T47D (cell line): ENCODE data around the gene P2RX7.
"Not testable (repeated sequence)": the region's sequence is repeated elsewhere in the genome, so short reads cannot be mapped to it uniquely, and the experiment has no call there.

Experiments used
- DNase-seq, 2 experiments: peaks; one replicate each; pipeline versions ENCODE4 v3.0.0 to v3.0.0-alpha.2; 2011 to 2012; ENCODE audit warnings: low read depth in 1 of 2, low spot score in 1 of 2
- JUND ChIP-seq: IDR thresholded peaks from 2 replicates; pipeline ENCODE4 v1.6.1; 2012; ENCODE audit warnings: low read depth
- in situ Hi-C: cut with HindIII; loops from 2 replicates; pipeline ENCODE4 v1.10.0; 2016; ENCODE audit warnings: low sequenced_read_pairs, low pct_unique_long_range_greater_than_20kb

Gene P2RX7

GRCh38 chr12:121159467-121160307 lies 27.0 kb downstream of the P2RX7 start:
- in situ Hi-C loops, result no loop called here

GRCh38 chr12:121162384-121162783 lies 29.7 kb downstream of the P2RX7 start:
- in situ Hi-C loops, result no loop called here
- no peak for TF ChIP-seq JUND
- DNase-seq, result no peak

More at GRCh38 chr12:121159467-121160307, 27.0 kb downstream of the P2RX7 start:
- no peak for TF ChIP-seq JUND
- DNase-seq, result no peak

GRCh38 chr12:121162985-121163384 lies 30.3 kb downstream of the P2RX7 start:
- no peak for TF ChIP-seq JUND
- DNase-seq, result no peak
- in situ Hi-C loops, result no loop called here

- in situ Hi-C loops, DNase-seq: not testable (repeated sequence)
Observed at GRCh38 chr12:121164839-121165238, 32.2 kb downstream of the P2RX7 start.

GRCh38 chr12:121165316-121165715 lies 32.6 kb downstream of the P2RX7 start:
- no peak for TF ChIP-seq JUND
- no peak for DNase-seq
- in situ Hi-C loops, result no loop called here

- in situ Hi-C loops, result no loop called here
- TF ChIP-seq JUND, result no peak
- peak; percentile 19 to 88 for DNase-seq
Observed at GRCh38 chr12:121166356-121166755, 33.7 kb downstream of the P2RX7 start.

- in situ Hi-C loops, result no loop called here
- TF ChIP-seq JUND, result no peak
- no peak for DNase-seq
Observed at GRCh38 chr12:121167232-121167820, 34.6 kb downstream of the P2RX7 start.

- in situ Hi-C loops, result no loop called here
- TF ChIP-seq JUND, result no peak
Observed at GRCh38 chr12:121167951-121168350, 35.3 kb downstream of the P2RX7 start.

GRCh38 chr12:121170151-121170550 lies 37.5 kb downstream of the P2RX7 start:
- in situ Hi-C loops, result no loop called here
- TF ChIP-seq JUND, result no peak
- DNase-seq, result no peak

More at GRCh38 chr12:121167951-121168350, 35.3 kb downstream of the P2RX7 start:
- no peak for DNase-seq

GRCh38 chr12:121170611-121171260 lies 38.1 kb downstream of the P2RX7 start:
- no peak for DNase-seq
- TF ChIP-seq JUND, result no peak
- in situ Hi-C loops, result no loop called here

GRCh38 chr12:121172145-121172544 lies 39.5 kb downstream of the P2RX7 start:
- no peak for TF ChIP-seq JUND
- in situ Hi-C loops, result no loop called here
- no peak for DNase-seq

GRCh38 chr12:121175383-121176119 lies 42.9 kb downstream of the P2RX7 start:
- in situ Hi-C loops, result no loop called here
- TF ChIP-seq JUND, result no peak
- DNase-seq, result no peak
